Natural killer cell (primary cell): Measurements from ENCODE around the gene CRYBB2. TPM values are rescaled to one million over a fixed set of nuclear protein-coding genes. Genes with fewer than 3 reads are reported as not detected.

Experiments used
- ATAC-seq, 3 donors: fragments of 150-1000 bp in 2 of 3; fragments of 200-7000 bp in 1 of 3; cut with Tn5 transposase; 1 replicate in 1 of 3; 2 replicates in 2 of 3; pipeline ENCODE4 v1.10.0; 2021; ENCODE audit warnings: mild to moderate bottlenecking in 2 of 3, moderate library complexity in 2 of 3
- DNase-seq, 2 donors: peaks; one replicate each; pipeline versions ENCODE4 v3.0.0 to v3.0.0-alpha.2; 2013 to 2021; ENCODE audit warnings: mixed read lengths in 1 of 2
- H3K27ac ChIP-seq: one replicate; pipeline ENCODE4 v1.5.1; 2013; ENCODE audit warnings: mild to moderate bottlenecking, low read length
- H3K27me3 ChIP-seq: one replicate; pipeline ENCODE4 v1.6.1; 2013; ENCODE audit warnings: low read length; ENCODE audit not compliant: control insufficient read depth, insufficient read depth
- H3K36me3 ChIP-seq: one replicate; pipeline ENCODE4 v1.6.1; 2013; ENCODE audit warnings: low read length; ENCODE audit not compliant: control insufficient read depth, insufficient read depth
- H3K4me1 ChIP-seq: one replicate; pipeline ENCODE4 v1.6.1; 2013; ENCODE audit warnings: low read length; ENCODE audit not compliant: control insufficient read depth, insufficient read depth
- H3K4me3 ChIP-seq: one replicate; pipeline ENCODE4 v1.5.1; 2013; ENCODE audit warnings: low read length
- H3K9me3 ChIP-seq: one replicate; pipeline ENCODE4 v1.6.1; 2013; ENCODE audit warnings: low read length; ENCODE audit not compliant: control insufficient read depth, insufficient read depth
- H3K27ac Mint-ChIP-seq, 2 donors: one replicate each; pipeline ENCODE4 v1.8.0; 2022; ENCODE audit warnings: mild to moderate bottlenecking in 2 of 2, mixed read lengths in 2 of 2, moderate library complexity in 1 of 2
- H3K27me3 Mint-ChIP-seq, 2 donors: one replicate each; pipeline ENCODE4 v1.8.0; 2022; ENCODE audit warnings: low read depth in 2 of 2, mixed read lengths in 2 of 2
- H3K36me3 Mint-ChIP-seq: one replicate; pipeline ENCODE4 v1.8.0; 2022; ENCODE audit warnings: mixed read lengths
- H3K4me1 Mint-ChIP-seq, 2 donors: one replicate each; pipeline ENCODE4 v1.8.0; 2022; ENCODE audit warnings: mixed read lengths in 2 of 2
- H3K4me3 Mint-ChIP-seq: one replicate; pipeline ENCODE4 v1.8.0; 2022; ENCODE audit warnings: mild to moderate bottlenecking, moderate library complexity, mixed read lengths
- H3K9me3 Mint-ChIP-seq, 2 donors: one replicate each; pipeline ENCODE4 v1.8.0; 2022; ENCODE audit warnings: mixed read lengths in 2 of 2
- WGBS: methylation state at CpG from one replicate; pipeline ENCODE4 v1.1.7; 2013; ENCODE audit warnings: missing lambda C conversion rate; ENCODE audit not compliant: insufficient coverage; 5-methylcytosine and 5-hydroxymethylcytosine counted together
- intact Hi-C: fragments of 100-400 bp; cut with micrococcal nuclease; formaldehyde crosslinking; loops from one replicate; pipeline ENCODE4 v1.14.2; 2022
- total RNA-seq, 4 donors: library from RNA; stranded (reverse); fragments of 120-200 nt in 1 of 4; gene quantifications; one replicate each; pipeline versions ENCODE4 v1.2.3 to v1.2.4, GENCODE V29; 2013 to 2022
- TF ChIP-seq, protein P1 (sequence below): fragments of 200-600 bp; IDR thresholded peaks from one replicate; pipeline ENCODE4 v1.8.0; 2022; ENCODE audit warnings: antibody characterized with exemption

The CRYBB2 gene
- total RNA-seq, 3 donors from 2014 or later (not counting 1 experiment from before 2014, with no cell fraction given): not detected

DNA sequence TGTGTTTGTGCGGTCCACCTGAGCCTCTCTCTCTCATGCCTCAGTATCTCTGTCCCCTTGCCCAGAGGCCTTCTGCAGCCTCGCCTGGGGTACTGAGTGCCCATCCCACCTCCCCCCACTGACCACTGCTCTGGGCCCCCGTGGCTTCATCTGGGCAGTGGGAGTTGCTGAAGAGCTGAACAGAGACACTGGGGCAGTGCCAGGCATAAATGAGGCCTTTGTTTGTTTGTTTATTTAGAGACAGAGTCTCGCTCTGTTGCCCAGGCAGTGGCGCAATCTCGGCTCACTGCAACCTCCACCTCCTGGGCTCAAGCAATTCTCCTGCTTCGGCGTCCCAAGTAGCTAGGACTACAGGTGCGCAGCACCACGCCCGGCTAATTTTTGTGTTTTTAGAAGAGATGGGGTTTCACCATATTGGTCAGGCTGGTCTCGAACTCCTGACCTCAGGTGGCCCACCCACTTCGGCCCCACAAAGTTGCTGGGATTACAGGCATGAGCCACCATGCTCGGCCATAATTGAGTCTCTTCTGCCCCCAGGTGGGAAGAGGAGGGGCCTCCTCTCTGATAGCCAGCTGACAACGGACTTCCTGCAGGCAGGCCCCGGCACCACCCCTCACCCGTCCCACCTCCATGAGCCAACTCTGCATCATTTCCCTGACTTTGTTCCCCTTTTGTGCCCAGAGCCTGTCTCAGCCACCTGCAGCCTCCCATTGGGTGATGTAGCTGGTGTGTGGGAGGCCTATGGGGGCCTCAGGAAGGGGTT lies 10.5 kb upstream of the CRYBB2 start:
- H3K36me3 ChIP-seq: no peaks in the 10 kb centered on the region
- ATAC-seq (no peak), DNase-seq (no peak)
- Mint-ChIP-seq H3K27me3 (peaks cover 0 to 6% of the 10 kb centered on the region in 2 donors), H3K4me1 (no peaks in the 10 kb centered on the region), H3K4me3 (no peak overlapping the region), H3K36me3 (no peaks in the 10 kb centered on the region), H3K27ac (no peak overlapping the region), H3K9me3 (no peaks in the 10 kb centered on the region)
- H3K9me3 ChIP-seq: peaks cover 3% of the 10 kb centered on the region
- H3K27ac ChIP-seq: no peak overlapping the region
- H3K4me3 ChIP-seq: no peak overlapping the region
- no peaks in the 10 kb centered on the region for H3K27me3 ChIP-seq
- WGBS: 81% methylated on average over 14 of the region's 17 CpGs
- intact Hi-C loops: no loop called here
- no peaks in the 10 kb centered on the region for H3K4me1 ChIP-seq
- TF ChIP-seq, protein P1, sequence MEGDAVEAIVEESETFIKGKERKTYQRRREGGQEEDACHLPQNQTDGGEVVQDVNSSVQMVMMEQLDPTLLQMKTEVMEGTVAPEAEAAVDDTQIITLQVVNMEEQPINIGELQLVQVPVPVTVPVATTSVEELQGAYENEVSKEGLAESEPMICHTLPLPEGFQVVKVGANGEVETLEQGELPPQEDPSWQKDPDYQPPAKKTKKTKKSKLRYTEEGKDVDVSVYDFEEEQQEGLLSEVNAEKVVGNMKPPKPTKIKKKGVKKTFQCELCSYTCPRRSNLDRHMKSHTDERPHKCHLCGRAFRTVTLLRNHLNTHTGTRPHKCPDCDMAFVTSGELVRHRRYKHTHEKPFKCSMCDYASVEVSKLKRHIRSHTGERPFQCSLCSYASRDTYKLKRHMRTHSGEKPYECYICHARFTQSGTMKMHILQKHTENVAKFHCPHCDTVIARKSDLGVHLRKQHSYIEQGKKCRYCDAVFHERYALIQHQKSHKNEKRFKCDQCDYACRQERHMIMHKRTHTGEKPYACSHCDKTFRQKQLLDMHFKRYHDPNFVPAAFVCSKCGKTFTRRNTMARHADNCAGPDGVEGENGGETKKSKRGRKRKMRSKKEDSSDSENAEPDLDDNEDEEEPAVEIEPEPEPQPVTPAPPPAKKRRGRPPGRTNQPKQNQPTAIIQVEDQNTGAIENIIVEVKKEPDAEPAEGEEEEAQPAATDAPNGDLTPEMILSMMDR: no peak

DNA sequence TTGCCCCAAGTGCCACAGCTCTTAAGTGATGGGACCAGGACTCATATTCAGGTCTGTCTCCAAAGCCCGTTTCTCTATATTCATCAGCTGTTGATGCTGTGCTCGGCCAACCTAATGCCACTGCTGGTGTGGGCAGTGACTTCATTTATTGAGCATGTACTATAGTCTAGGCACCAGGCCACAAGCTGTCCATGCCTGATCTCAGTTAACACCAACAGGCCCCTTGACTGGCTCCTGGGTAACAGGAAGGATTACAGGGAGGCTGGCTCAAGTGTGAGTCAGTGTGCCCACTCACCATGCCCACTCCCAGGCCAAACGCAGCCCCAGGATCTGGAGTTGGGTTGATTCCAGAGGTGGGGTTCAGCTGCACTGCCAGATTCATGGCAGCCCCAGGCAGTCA lies 8.6 kb upstream of the CRYBB2 start:
- H3K36me3 Mint-ChIP-seq: no peaks in the 10 kb centered on the region
- H3K9me3 Mint-ChIP-seq: no peaks in the 10 kb centered on the region
- DNase-seq (no peak), ATAC-seq (no peak)
- peaks cover 4 to 6% of the 10 kb centered on the region in 2 donors for H3K27me3 Mint-ChIP-seq
- 91% methylated on average over 3 of the region's 3 CpGs for WGBS
- no peaks in the 10 kb centered on the region for H3K27me3 ChIP-seq
- H3K4me3 ChIP-seq: no peak overlapping the region
- no peaks in the 10 kb centered on the region for H3K4me1 ChIP-seq
- no peak overlapping the region for H3K27ac Mint-ChIP-seq
- no peaks in the 10 kb centered on the region for H3K4me1 Mint-ChIP-seq
- TF ChIP-seq, protein P1: no peak
- intact Hi-C loops: no loop called here
- H3K9me3 ChIP-seq: peaks cover 3% of the 10 kb centered on the region
- no peaks in the 10 kb centered on the region for H3K36me3 ChIP-seq
- H3K4me3 Mint-ChIP-seq: no peak overlapping the region
- H3K27ac ChIP-seq: no peak overlapping the region

DNA sequence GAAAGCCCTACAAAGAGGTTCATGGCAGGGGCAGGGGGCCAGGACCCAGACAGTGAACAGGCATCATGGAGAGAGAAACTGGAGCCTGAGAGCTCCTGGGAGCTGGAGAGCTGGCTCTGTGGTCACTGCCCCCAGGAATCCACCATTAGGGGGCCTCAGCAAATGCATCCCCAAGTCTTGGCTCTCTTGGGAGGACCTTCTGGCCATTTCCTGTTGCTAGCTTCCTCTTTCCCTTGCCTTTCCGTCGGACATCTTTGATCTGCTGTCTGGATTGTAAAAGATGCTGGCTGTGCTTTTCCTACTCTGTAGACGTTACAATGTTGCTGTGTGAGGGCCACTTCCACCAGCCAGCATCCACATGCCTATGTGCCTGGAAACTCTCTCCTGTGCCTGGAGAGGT lies 7.1 kb upstream of the CRYBB2 start:
- Mint-ChIP-seq H3K4me3 (no peak overlapping the region), H3K36me3 (no peaks in the 10 kb centered on the region), H3K4me1 (no peaks in the 10 kb centered on the region), H3K27ac (no peak overlapping the region), H3K9me3 (no peaks in the 10 kb centered on the region), H3K27me3 (peaks cover 8 to 12% of the 10 kb centered on the region in 2 donors)
- Histone ChIP-seq H3K4me3 (no peak overlapping the region), H3K27ac (no peak overlapping the region), H3K9me3 (peaks cover 3% of the 10 kb centered on the region), H3K27me3 (no peaks in the 10 kb centered on the region), H3K4me1 (no peaks in the 10 kb centered on the region), H3K36me3 (no peaks in the 10 kb centered on the region)
- DNase-seq (no peak), ATAC-seq (no peak)
- WGBS: 11% methylated on average over 3 of the region's 3 CpGs
- TF ChIP-seq, protein P1: no peak
- intact Hi-C loops: no loop called here

DNA sequence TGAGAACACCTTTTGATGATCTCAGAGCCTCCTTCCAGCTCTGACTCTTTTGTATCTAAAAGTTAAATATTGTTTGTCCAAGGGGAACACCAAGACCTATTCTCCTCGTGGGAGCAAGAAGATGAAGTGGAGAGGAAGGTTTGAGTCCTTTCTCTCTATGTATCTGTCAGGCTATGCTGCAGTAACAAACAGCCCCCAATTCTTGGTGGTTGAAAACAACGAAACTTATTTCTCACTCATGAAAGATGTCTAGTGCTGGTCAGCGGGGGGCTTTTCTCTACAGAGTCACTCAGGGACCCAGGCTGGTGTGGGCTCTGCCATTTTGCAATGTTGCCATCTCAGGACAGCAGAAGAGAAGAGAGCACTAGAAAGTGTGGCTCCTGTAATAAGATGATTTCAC lies 6.2 kb upstream of the CRYBB2 start:
- ATAC-seq (no peak), DNase-seq (no peak)
- Histone ChIP-seq H3K4me1 (no peaks in the 10 kb centered on the region), H3K27ac (no peak overlapping the region), H3K27me3 (no peaks in the 10 kb centered on the region), H3K9me3 (peaks cover 3% of the 10 kb centered on the region), H3K36me3 (no peaks in the 10 kb centered on the region), H3K4me3 (no peak overlapping the region)
- intact Hi-C loops: no loop called here
- Mint-ChIP-seq H3K9me3 (no peaks in the 10 kb centered on the region), H3K27me3 (peaks cover 5 to 12% of the 10 kb centered on the region in 2 donors), H3K36me3 (no peaks in the 10 kb centered on the region), H3K4me1 (no peaks in the 10 kb centered on the region), H3K27ac (no peak overlapping the region), H3K4me3 (no peak overlapping the region)
- WGBS: 77% methylated on average over 3 of the region's 3 CpGs
- TF ChIP-seq, protein P1: no peak
